HCT116 (cell line): Measurements from ENCODE around the gene MTA3. TPM values are rescaled to one million over a fixed set of nuclear protein-coding genes. Genes with fewer than 3 reads are reported as not detected.

Source experiments
- ATAC-seq: fragments of 200-7000 bp; cut with Tn5 transposase; 2 replicates; pipeline ENCODE4 v1.9.1; 2020; ENCODE audit warnings: mild to moderate bottlenecking, moderate library complexity
- BruUV-seq: library from RNA; stranded (reverse); fragments of 400-500 nt; replicated peaks from 2 replicates; lab custom pipeline; 2021; lab: Mats Ljungman, UMichigan
- CTCF ChIA-PET: fragments of 300-600 bp; sonication (Branson Sonifier 250); formaldehyde crosslinking; loops from one replicate; lab custom pipeline; 2021; ENCODE audit warnings: antibody characterized with exemption; lab: Charles Lee
- POLR2A ChIA-PET: fragments of 300-600, 350-600 bp; sonication (Branson Sonifier 250); formaldehyde crosslinking; loops from one replicate; lab custom pipeline; 2021; ENCODE audit warnings: antibody characterized with exemption; lab: Charles Lee
- RAD21 ChIA-PET, 2 experiments: fragments of 300-600 bp; sonication (Branson Sonifier 250); formaldehyde crosslinking; loops; one replicate each; lab custom pipeline; 2023; ENCODE audit warnings: low total read pairs in 2 of 2; ENCODE audit not compliant: uncharacterized antibody in 2 of 2, unreplicated experiment in 2 of 2, low non-redundant PET in 1 of 2; lab: Charles Lee
- DNase-seq: peaks from one replicate; pipeline ENCODE4 v3.0.0-alpha.2; 2010; ENCODE audit warnings: low read depth, low spot score
- H2AFZ ChIP-seq: fragments of 200-600 bp; shearing (Covaris generic), sonication (generic); 2 replicates; pipeline ENCODE4 v1.6.1; 2017; ENCODE audit warnings: low read depth, mixed run types, mixed read lengths, antibody characterized with exemption, low read length; ENCODE audit not compliant: poor library complexity, severe bottlenecking
- H3K27ac ChIP-seq: 2 replicates; pipeline ENCODE4 v1.5.1; 2012; ENCODE audit warnings: low read depth, low read length
- H3K27me3 ChIP-seq: fragments of 200-600 bp; sonication (generic); 2 replicates; pipeline ENCODE4 v1.6.1; 2016; ENCODE audit warnings: mixed run types, low read length, mixed read lengths; ENCODE audit not compliant: insufficient read depth
- H3K36me3 ChIP-seq, 2 experiments: fragments of 200-500 bp in 1 of 2; fragments of 200-600 bp in 1 of 2; sonication (Bioruptor generic) in 1 of 2; sonication (generic) in 1 of 2; 2 replicates each; pipeline versions ENCODE4 v1.5.1 to v1.6.1; 2014 to 2016; ENCODE audit warnings: low read length in 2 of 2, inconsistent platforms in 1 of 2, mixed read lengths in 1 of 2, mixed run types in 1 of 2; ENCODE audit not compliant: insufficient read depth in 2 of 2, control insufficient read depth in 1 of 2
- H3K4me1 ChIP-seq, 2 experiments: fragments of 200-600 bp in 1 of 2; sonication (generic) in 1 of 2; 2 replicates each; pipeline versions ENCODE4 v1.5.1 to v1.6.1; 2012 to 2017; ENCODE audit warnings: low read length in 2 of 2, inconsistent platforms in 1 of 2, mild to moderate bottlenecking in 1 of 2, mixed read lengths in 1 of 2, mixed run types in 1 of 2, moderate library complexity in 1 of 2; ENCODE audit not compliant: insufficient read depth in 2 of 2, control insufficient read depth in 1 of 2
- H3K4me2 ChIP-seq: fragments of 200-600 bp; sonication (generic); 2 replicates; pipeline ENCODE4 v1.6.1; 2017; ENCODE audit warnings: mixed run types, low read length, mixed read lengths
- H3K4me3 ChIP-seq, 2 experiments: fragments of 200-600 bp in 1 of 2; sonication (generic) in 1 of 2; replicated peaks in 1 of 2; 2 replicates each; pipeline ENCODE4 v1.5.1; 2011 to 2016; ENCODE audit warnings: low read length in 2 of 2, control low read depth in 1 of 2, low read depth in 1 of 2, mild to moderate bottlenecking in 1 of 2, mixed read lengths in 1 of 2, mixed run types in 1 of 2
- H3K79me2 ChIP-seq: fragments of 200-600 bp; sonication (generic); 2 replicates; pipeline ENCODE4 v1.6.1; 2017; ENCODE audit warnings: mild to moderate bottlenecking, mixed run types, low read length, moderate library complexity, mixed read lengths; ENCODE audit not compliant: insufficient read depth
- H3K9ac ChIP-seq: fragments of 200-600 bp; sonication (generic); 2 replicates; pipeline ENCODE4 v1.6.1; 2016; ENCODE audit warnings: low read length, mixed read lengths
- H3K9me2 ChIP-seq: fragments of 200-600 bp; sonication (generic), shearing (Covaris generic); 2 replicates; pipeline ENCODE4 v1.6.1; 2017; ENCODE audit warnings: mixed run types, mild to moderate bottlenecking, moderate library complexity; ENCODE audit not compliant: insufficient read depth
- H3K9me3 ChIP-seq, 2 experiments: fragments of 200-500 bp in 1 of 2; fragments of 200-600 bp in 1 of 2; sonication (Bioruptor generic) in 1 of 2; sonication (generic) in 1 of 2; 2 replicates each; pipeline ENCODE4 v1.6.1; 2014 to 2017; ENCODE audit warnings: low read length in 2 of 2, mixed read lengths in 2 of 2, inconsistent platforms in 1 of 2, low read depth in 1 of 2, mild to moderate bottlenecking in 1 of 2, mixed run types in 1 of 2, moderate library complexity in 1 of 2; ENCODE audit not compliant: control insufficient read depth in 1 of 2, insufficient read depth in 1 of 2
- H4K20me1 ChIP-seq: fragments of 200-600 bp; sonication (generic), shearing (Covaris generic); 2 replicates; pipeline ENCODE4 v1.6.1; 2017; ENCODE audit warnings: mixed run types, mild to moderate bottlenecking, moderate library complexity; ENCODE audit not compliant: insufficient read depth
- CBX3 ChIP-seq: IDR thresholded peaks from 2 replicates; pipeline ENCODE4 v1.6.1; 2012; ENCODE audit warnings: low read depth
- CEBPB ChIP-seq: IDR thresholded peaks from 2 replicates; pipeline ENCODE4 v1.6.1; 2012; ENCODE audit warnings: low read depth
- ELF1 ChIP-seq: IDR thresholded peaks from 2 replicates; pipeline ENCODE4 v1.6.1; 2012; ENCODE audit warnings: low read depth, borderline replicate concordance
- EZH2 ChIP-seq: fragments of 200-600 bp; sonication (generic); IDR thresholded peaks from 2 replicates; pipeline ENCODE4 v1.6.1; 2017; ENCODE audit warnings: antibody characterized with exemption, mixed run types
- EZH2phosphoT487 ChIP-seq: fragments of 200-600 bp; IDR thresholded peaks from 2 replicates; pipeline ENCODE4 v1.6.1; 2018; ENCODE audit warnings: antibody characterized with exemption, borderline replicate concordance
- FOSL1 ChIP-seq: IDR thresholded peaks from 2 replicates; pipeline ENCODE4 v1.6.1; 2012; ENCODE audit warnings: low read depth
- JUND ChIP-seq: IDR thresholded peaks from 2 replicates; pipeline ENCODE4 v1.6.1; 2012
- MAX ChIP-seq: IDR thresholded peaks from 2 replicates; pipeline ENCODE4 v1.6.1; 2012
- POLR2A ChIP-seq: IDR thresholded peaks from 2 replicates; pipeline ENCODE4 v1.7.0; 2011; ENCODE audit warnings: borderline replicate concordance; ENCODE audit not compliant: insufficient read depth, insufficient read length; ENCODE audit errors: extremely low read depth
- RAD21 ChIP-seq: IDR thresholded peaks from 2 replicates; pipeline ENCODE4 v1.6.1; 2012; ENCODE audit warnings: low read depth, mild to moderate bottlenecking
- SP1 ChIP-seq: IDR thresholded peaks from 2 replicates; pipeline ENCODE4 v1.6.1; 2012; ENCODE audit warnings: low read depth
- TCF7L2 ChIP-seq: IDR thresholded peaks from 2 replicates; pipeline ENCODE4 v1.7.0; 2011; ENCODE audit warnings: borderline replicate concordance, inconsistent platforms; ENCODE audit not compliant: insufficient read depth, insufficient read length; ENCODE audit errors: extremely low read depth
- ZBTB33 ChIP-seq: IDR thresholded peaks from 2 replicates; pipeline ENCODE4 v1.6.1; 2011; ENCODE audit warnings: mild to moderate bottlenecking, low read length, moderate library complexity; ENCODE audit not compliant: insufficient replicate concordance; ENCODE audit errors: extremely low read depth
- ZFX ChIP-seq: fragments of 450-650 bp; IDR thresholded peaks from 2 replicates; pipeline ENCODE4 v1.6.1; 2017
- ZNF274 ChIP-seq: fragments of 200-500 bp; sonication (Bioruptor generic); IDR thresholded peaks from 2 replicates; pipeline ENCODE4 v1.6.1; 2014; ENCODE audit warnings: mild to moderate bottlenecking, low read depth, low read length, inconsistent platforms
- intact Hi-C: fragments of 100-400 bp; cut with micrococcal nuclease; formaldehyde crosslinking; loops from 2 replicates; pipeline ENCODE4 v1.10.0; 2022
- total RNA-seq: library from RNA; stranded (reverse); gene quantifications from one replicate; pipeline ENCODE4 v1.2.1, GENCODE V29; 2021; ENCODE audit not compliant: unreplicated experiment
- TF ChIP-seq, protein P1 (sequence below): IDR thresholded peaks from 2 replicates; pipeline ENCODE4 v1.6.1; 2012
- TF ChIP-seq, protein P2 (sequence below), 3 experiments: fragments of 200-600 bp in 1 of 3; sonication (generic) in 1 of 3; IDR thresholded peaks in 2 of 3; conservative IDR thresholded peaks in 1 of 3; 2 replicates each; pipeline ENCODE4 v1.5.1; 2012 to 2017; ENCODE audit warnings: low read depth in 2 of 3, low read length in 2 of 3, antibody characterized with exemption in 1 of 3, borderline replicate concordance in 1 of 3, control low read depth in 1 of 3, mild to moderate bottlenecking in 1 of 3, mixed read lengths in 1 of 3, mixed run types in 1 of 3, moderate library complexity in 1 of 3; ENCODE audit not compliant: insufficient read depth in 1 of 3
- TF ChIP-seq, protein P3 (sequence below): IDR thresholded peaks from 2 replicates; pipeline ENCODE4 v1.6.1; 2012; ENCODE audit warnings: low read depth

The MTA3 gene
- total RNA-seq, 1 experiment from 2014 or later, result 46.3 TPM

DNA sequence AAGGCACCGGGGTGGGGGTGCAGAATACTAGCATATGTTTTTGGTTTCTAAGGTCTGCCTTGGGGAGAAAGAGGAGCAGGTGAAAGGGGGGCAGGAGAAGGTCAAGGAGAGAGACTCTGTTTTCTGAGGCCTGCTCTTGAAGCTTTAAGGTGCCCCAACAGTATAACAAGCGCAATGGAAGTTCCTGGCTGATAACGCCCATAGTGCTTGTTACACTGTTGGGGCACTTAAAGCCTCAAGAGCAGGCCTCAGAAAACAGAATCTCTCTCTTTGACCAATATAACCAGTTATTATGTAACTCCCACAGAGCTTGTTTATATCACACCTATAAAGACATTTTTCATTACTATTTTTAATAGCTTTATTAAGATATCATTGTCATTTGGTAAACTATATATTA, 179.0 kb downstream of the MTA3 start:
- RAD21 ChIA-PET, result no interaction called here
- BruUV-seq, result no TSS peak

More for the DNA sequence above, 179.0 kb downstream of the MTA3 start:
- H3K9me3 ChIP-seq, result no peaks in the 10 kb centered on the region
- H3K4me1 ChIP-seq, result peaks cover 0 to 13% of the 10 kb centered on the region in 2 experiments; a peak in 2 of 4 replicates
- TF ChIP-seq EZH2phosphoT487 (no peak), CBX3 (no peak), FOSL1 (no peak), SP1 (no peak), ZNF274 (no peak), TCF7L2 (no peak), EZH2 (no peak), MAX (no peak), JUND (no peak), POLR2A (no peak), ZBTB33 (no peak), ELF1 (no peak), RAD21 (no peak), CEBPB (no peak), ZFX (no peak)
- TF ChIP-seq, protein P1, sequence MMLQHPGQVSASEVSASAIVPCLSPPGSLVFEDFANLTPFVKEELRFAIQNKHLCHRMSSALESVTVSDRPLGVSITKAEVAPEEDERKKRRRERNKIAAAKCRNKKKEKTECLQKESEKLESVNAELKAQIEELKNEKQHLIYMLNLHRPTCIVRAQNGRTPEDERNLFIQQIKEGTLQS, result no peak
- TF ChIP-seq, protein P2, sequence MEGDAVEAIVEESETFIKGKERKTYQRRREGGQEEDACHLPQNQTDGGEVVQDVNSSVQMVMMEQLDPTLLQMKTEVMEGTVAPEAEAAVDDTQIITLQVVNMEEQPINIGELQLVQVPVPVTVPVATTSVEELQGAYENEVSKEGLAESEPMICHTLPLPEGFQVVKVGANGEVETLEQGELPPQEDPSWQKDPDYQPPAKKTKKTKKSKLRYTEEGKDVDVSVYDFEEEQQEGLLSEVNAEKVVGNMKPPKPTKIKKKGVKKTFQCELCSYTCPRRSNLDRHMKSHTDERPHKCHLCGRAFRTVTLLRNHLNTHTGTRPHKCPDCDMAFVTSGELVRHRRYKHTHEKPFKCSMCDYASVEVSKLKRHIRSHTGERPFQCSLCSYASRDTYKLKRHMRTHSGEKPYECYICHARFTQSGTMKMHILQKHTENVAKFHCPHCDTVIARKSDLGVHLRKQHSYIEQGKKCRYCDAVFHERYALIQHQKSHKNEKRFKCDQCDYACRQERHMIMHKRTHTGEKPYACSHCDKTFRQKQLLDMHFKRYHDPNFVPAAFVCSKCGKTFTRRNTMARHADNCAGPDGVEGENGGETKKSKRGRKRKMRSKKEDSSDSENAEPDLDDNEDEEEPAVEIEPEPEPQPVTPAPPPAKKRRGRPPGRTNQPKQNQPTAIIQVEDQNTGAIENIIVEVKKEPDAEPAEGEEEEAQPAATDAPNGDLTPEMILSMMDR (IDR thresholded peaks at IDR 0.05 in 2 of 3, conservative IDR thresholded peaks at IDR 0.05 in 1 of 3; ENCODE audit: borderline replicate concordance in 1 of 3, insufficient read depth in 1 of 3, low read depth in 2 of 3, low read length in 2 of 3), result no peak
- TF ChIP-seq, protein P3, sequence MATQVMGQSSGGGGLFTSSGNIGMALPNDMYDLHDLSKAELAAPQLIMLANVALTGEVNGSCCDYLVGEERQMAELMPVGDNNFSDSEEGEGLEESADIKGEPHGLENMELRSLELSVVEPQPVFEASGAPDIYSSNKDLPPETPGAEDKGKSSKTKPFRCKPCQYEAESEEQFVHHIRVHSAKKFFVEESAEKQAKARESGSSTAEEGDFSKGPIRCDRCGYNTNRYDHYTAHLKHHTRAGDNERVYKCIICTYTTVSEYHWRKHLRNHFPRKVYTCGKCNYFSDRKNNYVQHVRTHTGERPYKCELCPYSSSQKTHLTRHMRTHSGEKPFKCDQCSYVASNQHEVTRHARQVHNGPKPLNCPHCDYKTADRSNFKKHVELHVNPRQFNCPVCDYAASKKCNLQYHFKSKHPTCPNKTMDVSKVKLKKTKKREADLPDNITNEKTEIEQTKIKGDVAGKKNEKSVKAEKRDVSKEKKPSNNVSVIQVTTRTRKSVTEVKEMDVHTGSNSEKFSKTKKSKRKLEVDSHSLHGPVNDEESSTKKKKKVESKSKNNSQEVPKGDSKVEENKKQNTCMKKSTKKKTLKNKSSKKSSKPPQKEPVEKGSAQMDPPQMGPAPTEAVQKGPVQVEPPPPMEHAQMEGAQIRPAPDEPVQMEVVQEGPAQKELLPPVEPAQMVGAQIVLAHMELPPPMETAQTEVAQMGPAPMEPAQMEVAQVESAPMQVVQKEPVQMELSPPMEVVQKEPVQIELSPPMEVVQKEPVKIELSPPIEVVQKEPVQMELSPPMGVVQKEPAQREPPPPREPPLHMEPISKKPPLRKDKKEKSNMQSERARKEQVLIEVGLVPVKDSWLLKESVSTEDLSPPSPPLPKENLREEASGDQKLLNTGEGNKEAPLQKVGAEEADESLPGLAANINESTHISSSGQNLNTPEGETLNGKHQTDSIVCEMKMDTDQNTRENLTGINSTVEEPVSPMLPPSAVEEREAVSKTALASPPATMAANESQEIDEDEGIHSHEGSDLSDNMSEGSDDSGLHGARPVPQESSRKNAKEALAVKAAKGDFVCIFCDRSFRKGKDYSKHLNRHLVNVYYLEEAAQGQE, result no peak
- no peak overlapping the region for H3K9ac ChIP-seq
- no peak overlapping the region for H2AFZ ChIP-seq
- no peak overlapping the region for H3K27ac ChIP-seq
- intact Hi-C loops, result no loop called here
- H4K20me1 ChIP-seq, result no peaks in the 10 kb centered on the region
- no peaks in the 10 kb centered on the region for H3K36me3 ChIP-seq
- no peaks in the 10 kb centered on the region for H3K79me2 ChIP-seq
- no peaks in the 10 kb centered on the region for H3K27me3 ChIP-seq
- ATAC-seq (no peak), DNase-seq (no peak)
- H3K4me3 ChIP-seq, result no peak overlapping the region
- H3K9me2 ChIP-seq, result 0 out of 2 replicates have a peak, but pooled peaks cover 4% of the 10 kb centered on the region
- no peak overlapping the region for H3K4me2 ChIP-seq
- POLR2A ChIA-PET, result no interaction called here
- CTCF ChIA-PET, result no interaction called here
